Neural cell (in vitro differentiated cells): ENCODE measurements around the gene NTF4.

ENCODE experiments used
- EP300 ChIP-seq: fragments of 450-650 bp; conservative IDR thresholded peaks from 2 replicates; pipeline ENCODE4 v1.6.1; 2014; ENCODE audit warnings: antibody characterized with exemption, mild to moderate bottlenecking, moderate library complexity; ENCODE audit not compliant: poor library complexity, severe bottlenecking
- EZH2 ChIP-seq: fragments of 200-600, 300-800 bp; shearing (Covaris generic), sonication (generic); IDR thresholded peaks from 2 replicates; pipeline ENCODE4 v1.6.1; 2014; ENCODE audit warnings: antibody characterized with exemption, low read length, borderline replicate concordance, mild to moderate bottlenecking; ENCODE audit not compliant: insufficient read depth, poor library complexity, severe bottlenecking
- MXI1 ChIP-seq: fragments of 450-650 bp; conservative IDR thresholded peaks from 2 replicates; pipeline ENCODE4 v1.6.1; 2014; ENCODE audit warnings: antibody characterized with exemption, mild to moderate bottlenecking; ENCODE audit not compliant: poor library complexity, severe bottlenecking
- POLR2AphosphoS5 ChIP-seq: IDR thresholded peaks from 2 replicates; pipeline ENCODE4 v1.6.1; 2012
- RAD21 ChIP-seq: fragments of 450-650 bp; conservative IDR thresholded peaks from 2 replicates; pipeline ENCODE4 v1.6.1; 2014; ENCODE audit warnings: antibody characterized with exemption, mild to moderate bottlenecking, moderate library complexity
- SMC3 ChIP-seq: fragments of 450-650 bp; conservative IDR thresholded peaks from 2 replicates; pipeline ENCODE4 v1.6.1; 2014; ENCODE audit warnings: antibody characterized with exemption, mild to moderate bottlenecking, moderate library complexity; ENCODE audit not compliant: poor library complexity
- TAF1 ChIP-seq: IDR thresholded peaks from 2 replicates; pipeline ENCODE4 v1.6.1; 2012; ENCODE audit warnings: low read depth
- TF ChIP-seq, protein P1 (sequence below): fragments of 450-650 bp; IDR thresholded peaks from 2 replicates; pipeline ENCODE4 v1.5.1; 2014; ENCODE audit warnings: antibody characterized with exemption, mild to moderate bottlenecking, moderate library complexity; ENCODE audit not compliant: poor library complexity, severe bottlenecking
- TF ChIP-seq, protein P2 (sequence below): IDR thresholded peaks from 2 replicates; pipeline ENCODE4 v1.6.1; 2012; ENCODE audit warnings: borderline replicate concordance

- TF ChIP-seq, protein P1, sequence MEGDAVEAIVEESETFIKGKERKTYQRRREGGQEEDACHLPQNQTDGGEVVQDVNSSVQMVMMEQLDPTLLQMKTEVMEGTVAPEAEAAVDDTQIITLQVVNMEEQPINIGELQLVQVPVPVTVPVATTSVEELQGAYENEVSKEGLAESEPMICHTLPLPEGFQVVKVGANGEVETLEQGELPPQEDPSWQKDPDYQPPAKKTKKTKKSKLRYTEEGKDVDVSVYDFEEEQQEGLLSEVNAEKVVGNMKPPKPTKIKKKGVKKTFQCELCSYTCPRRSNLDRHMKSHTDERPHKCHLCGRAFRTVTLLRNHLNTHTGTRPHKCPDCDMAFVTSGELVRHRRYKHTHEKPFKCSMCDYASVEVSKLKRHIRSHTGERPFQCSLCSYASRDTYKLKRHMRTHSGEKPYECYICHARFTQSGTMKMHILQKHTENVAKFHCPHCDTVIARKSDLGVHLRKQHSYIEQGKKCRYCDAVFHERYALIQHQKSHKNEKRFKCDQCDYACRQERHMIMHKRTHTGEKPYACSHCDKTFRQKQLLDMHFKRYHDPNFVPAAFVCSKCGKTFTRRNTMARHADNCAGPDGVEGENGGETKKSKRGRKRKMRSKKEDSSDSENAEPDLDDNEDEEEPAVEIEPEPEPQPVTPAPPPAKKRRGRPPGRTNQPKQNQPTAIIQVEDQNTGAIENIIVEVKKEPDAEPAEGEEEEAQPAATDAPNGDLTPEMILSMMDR = peak; percentile 96
- TF ChIP-seq POLR2AphosphoS5 = no peak
- no peak for TF ChIP-seq TAF1
- peak; percentile 79 for TF ChIP-seq SMC3
- TF ChIP-seq, protein P2, sequence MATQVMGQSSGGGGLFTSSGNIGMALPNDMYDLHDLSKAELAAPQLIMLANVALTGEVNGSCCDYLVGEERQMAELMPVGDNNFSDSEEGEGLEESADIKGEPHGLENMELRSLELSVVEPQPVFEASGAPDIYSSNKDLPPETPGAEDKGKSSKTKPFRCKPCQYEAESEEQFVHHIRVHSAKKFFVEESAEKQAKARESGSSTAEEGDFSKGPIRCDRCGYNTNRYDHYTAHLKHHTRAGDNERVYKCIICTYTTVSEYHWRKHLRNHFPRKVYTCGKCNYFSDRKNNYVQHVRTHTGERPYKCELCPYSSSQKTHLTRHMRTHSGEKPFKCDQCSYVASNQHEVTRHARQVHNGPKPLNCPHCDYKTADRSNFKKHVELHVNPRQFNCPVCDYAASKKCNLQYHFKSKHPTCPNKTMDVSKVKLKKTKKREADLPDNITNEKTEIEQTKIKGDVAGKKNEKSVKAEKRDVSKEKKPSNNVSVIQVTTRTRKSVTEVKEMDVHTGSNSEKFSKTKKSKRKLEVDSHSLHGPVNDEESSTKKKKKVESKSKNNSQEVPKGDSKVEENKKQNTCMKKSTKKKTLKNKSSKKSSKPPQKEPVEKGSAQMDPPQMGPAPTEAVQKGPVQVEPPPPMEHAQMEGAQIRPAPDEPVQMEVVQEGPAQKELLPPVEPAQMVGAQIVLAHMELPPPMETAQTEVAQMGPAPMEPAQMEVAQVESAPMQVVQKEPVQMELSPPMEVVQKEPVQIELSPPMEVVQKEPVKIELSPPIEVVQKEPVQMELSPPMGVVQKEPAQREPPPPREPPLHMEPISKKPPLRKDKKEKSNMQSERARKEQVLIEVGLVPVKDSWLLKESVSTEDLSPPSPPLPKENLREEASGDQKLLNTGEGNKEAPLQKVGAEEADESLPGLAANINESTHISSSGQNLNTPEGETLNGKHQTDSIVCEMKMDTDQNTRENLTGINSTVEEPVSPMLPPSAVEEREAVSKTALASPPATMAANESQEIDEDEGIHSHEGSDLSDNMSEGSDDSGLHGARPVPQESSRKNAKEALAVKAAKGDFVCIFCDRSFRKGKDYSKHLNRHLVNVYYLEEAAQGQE = no peak
- TF ChIP-seq EP300 = no peak
- no peak for TF ChIP-seq EZH2
- TF ChIP-seq RAD21 = peak; percentile 86
- TF ChIP-seq MXI1 = no peak
Observed at GRCh38 chr19:49097453-49098288, 33.1 kb upstream of the NTF4 start.
